H9 (cell line): ENCODE results near the gene RASSF9. TPM values are rescaled to one million over a fixed set of nuclear protein-coding genes. Genes with fewer than 3 reads are reported as not detected.

Source experiments
- DNase-seq: peaks from one replicate; pipeline ENCODE4 v3.0.0-alpha.2; 2017
- H2AFZ ChIP-seq: one replicate; pipeline ENCODE4 v1.6.1; 2013; ENCODE audit warnings: mild to moderate bottlenecking, low read length, control low read depth, moderate library complexity
- H2AK5ac ChIP-seq: 2 replicates; pipeline ENCODE4 v1.6.1; 2013; ENCODE audit warnings: low read length, control low read depth, mixed read lengths; ENCODE audit not compliant: insufficient read length
- H2BK120ac ChIP-seq: one replicate; pipeline ENCODE4 v1.6.1; 2013; ENCODE audit warnings: low read depth, mild to moderate bottlenecking, low read length, control low read depth, inconsistent platforms; ENCODE audit not compliant: poor library complexity, severe bottlenecking
- H2BK12ac ChIP-seq: 2 replicates; pipeline ENCODE4 v1.6.1; 2013; ENCODE audit warnings: low read length, control low read depth, mixed read lengths, low read depth; ENCODE audit not compliant: insufficient read length
- H2BK15ac ChIP-seq: 2 replicates; pipeline ENCODE4 v1.6.1; 2013; ENCODE audit warnings: low read depth, low read length, control low read depth
- H2BK20ac ChIP-seq: one replicate; pipeline ENCODE4 v1.6.1; 2013; ENCODE audit warnings: low read depth, mild to moderate bottlenecking, low read length, control low read depth, inconsistent platforms; ENCODE audit not compliant: poor library complexity, severe bottlenecking
- H2BK5ac ChIP-seq: 2 replicates; pipeline ENCODE4 v1.6.1; 2013; ENCODE audit warnings: low read length, control low read depth, mixed read lengths; ENCODE audit not compliant: insufficient read length
- H3K14ac ChIP-seq: 2 replicates; pipeline ENCODE4 v1.6.1; 2013; ENCODE audit warnings: low read length, control low read depth; ENCODE audit not compliant: insufficient read depth
- H3K18ac ChIP-seq: 2 replicates; pipeline ENCODE4 v1.6.1; 2013; ENCODE audit warnings: low read depth, mild to moderate bottlenecking, mixed read lengths, low read length, control low read depth; ENCODE audit not compliant: insufficient read length
- H3K23ac ChIP-seq: 2 replicates; pipeline ENCODE4 v1.6.1; 2013; ENCODE audit warnings: low read length, control low read depth, mixed read lengths, low read depth; ENCODE audit not compliant: insufficient read length
- H3K23me2 ChIP-seq: 2 replicates; pipeline ENCODE4 v1.6.1; 2013; ENCODE audit warnings: low read depth, mild to moderate bottlenecking, mixed read lengths, low read length, control low read depth; ENCODE audit not compliant: insufficient read length, poor library complexity, severe bottlenecking
- H3K27ac ChIP-seq: 2 replicates; pipeline ENCODE4 v1.5.1; 2013; ENCODE audit warnings: low read length, control low read depth, mixed read lengths, low read depth; ENCODE audit not compliant: insufficient read length
- H3K27me3 ChIP-seq: 2 replicates; pipeline ENCODE4 v1.6.1; 2013; ENCODE audit warnings: low read length, control low read depth, inconsistent platforms; ENCODE audit not compliant: insufficient read depth
- H3K4ac ChIP-seq: 2 replicates; pipeline ENCODE4 v1.6.1; 2013; ENCODE audit warnings: low read depth, mild to moderate bottlenecking, control low read depth, inconsistent platforms, low read length, moderate library complexity
- H3K4me1 ChIP-seq: 2 replicates; pipeline ENCODE4 v1.6.1; 2013; ENCODE audit warnings: low read length, control low read depth, inconsistent platforms; ENCODE audit not compliant: insufficient read depth
- H3K4me2 ChIP-seq: 2 replicates; pipeline ENCODE4 v1.6.1; 2013; ENCODE audit warnings: low read length, control low read depth, mixed read lengths; ENCODE audit not compliant: insufficient read length, insufficient read depth
- H3K56ac ChIP-seq: 2 replicates; pipeline ENCODE4 v1.6.1; 2013; ENCODE audit warnings: low read depth, mild to moderate bottlenecking, mixed read lengths, low read length, control low read depth; ENCODE audit not compliant: insufficient read length
- H3K79me1 ChIP-seq: 2 replicates; pipeline ENCODE4 v1.6.1; 2013; ENCODE audit warnings: low read depth, mild to moderate bottlenecking, moderate library complexity, low read length, control low read depth, inconsistent platforms; ENCODE audit not compliant: insufficient read depth, poor library complexity, severe bottlenecking
- H3K79me2 ChIP-seq: 2 replicates; pipeline ENCODE4 v1.6.1; 2013; ENCODE audit warnings: low read length, control low read depth, inconsistent platforms; ENCODE audit not compliant: insufficient read depth
- H3K9ac ChIP-seq: 2 replicates; pipeline ENCODE4 v1.6.1; 2013; ENCODE audit warnings: low read length, control low read depth, mixed read lengths; ENCODE audit not compliant: insufficient read length; ENCODE audit errors: extremely low read depth
- H3K9me3 ChIP-seq: one replicate; pipeline ENCODE4 v1.6.1; 2013; ENCODE audit warnings: low read depth, low read length, inconsistent platforms; ENCODE audit not compliant: control insufficient read depth
- H3T11ph ChIP-seq: one replicate; pipeline ENCODE4 v1.6.1; 2013; ENCODE audit warnings: mild to moderate bottlenecking, low read length, control low read depth, inconsistent platforms
- H4K20me1 ChIP-seq: one replicate; pipeline ENCODE4 v1.6.1; 2013; ENCODE audit not compliant: control insufficient read depth, insufficient read length, insufficient read depth
- H4K5ac ChIP-seq: 2 replicates; pipeline ENCODE4 v1.6.1; 2013; ENCODE audit warnings: low read depth, mild to moderate bottlenecking, mixed read lengths, low read length, control low read depth; ENCODE audit not compliant: insufficient read length
- H4K8ac ChIP-seq: replicated peaks from 2 replicates; pipeline ENCODE4 v1.6.1; 2013; ENCODE audit warnings: low read length, control low read depth, mixed read lengths, low read depth; ENCODE audit not compliant: insufficient read length
- H4K91ac ChIP-seq: 2 replicates; pipeline ENCODE4 v1.6.1; 2013; ENCODE audit warnings: low read depth, mild to moderate bottlenecking, moderate library complexity, mixed read lengths, low read length, control low read depth; ENCODE audit not compliant: insufficient read length
- H3K27ac Mint-ChIP-seq, 3 experiments: 2 replicates in 2 of 3; 3 replicates in 1 of 3; pipeline ENCODE4 v1.8.0; 2020 to 2021; ENCODE audit warnings: mixed read lengths in 3 of 3, mild to moderate bottlenecking in 1 of 3, moderate library complexity in 1 of 3
- H3K27me3 Mint-ChIP-seq: 2 replicates; pipeline ENCODE4 v1.8.0; 2021; ENCODE audit warnings: low read depth, mild to moderate bottlenecking, moderate library complexity, mixed read lengths
- H3K36me3 Mint-ChIP-seq, 3 experiments: 2 replicates in 2 of 3; 3 replicates in 1 of 3; pipeline ENCODE4 v1.8.0; 2020 to 2021; ENCODE audit warnings: low read depth in 3 of 3, mixed read lengths in 3 of 3; ENCODE audit not compliant: insufficient read depth in 1 of 3
- H3K4me1 Mint-ChIP-seq, 2 experiments: 2 replicates each; pipeline ENCODE4 v1.8.0; 2020; ENCODE audit warnings: mixed read lengths in 2 of 2
- H3K4me3 Mint-ChIP-seq, 2 experiments: 2 replicates in 1 of 2; 3 replicates in 1 of 2; pipeline ENCODE4 v1.8.0; 2020 to 2021; ENCODE audit warnings: mild to moderate bottlenecking in 2 of 2, mixed read lengths in 2 of 2, moderate library complexity in 1 of 2
- H3K9me3 Mint-ChIP-seq, 2 experiments: 2 replicates in 1 of 2; 3 replicates in 1 of 2; pipeline ENCODE4 v1.8.0; 2020; ENCODE audit warnings: mild to moderate bottlenecking in 2 of 2, mixed read lengths in 2 of 2, moderate library complexity in 1 of 2
- CTCF ChIP-seq: fragments of 200-600 bp; sonication (generic); conservative IDR thresholded peaks from 3 replicates; pipeline ENCODE4 v1.8.0; 2021; ENCODE audit warnings: antibody characterized with exemption, mild to moderate bottlenecking
- WGBS: extraction: QIAGEN DNeasy Blood & Tissue Kit; methylation state at CpG from one replicate; pipeline ENCODE4 v1.1.7; 2013; ENCODE audit warnings: missing lambda C conversion rate, low lambda C conversion rate, mixed read lengths; ENCODE audit not compliant: insufficient read length; ENCODE audit errors: extremely low coverage; 5-methylcytosine and 5-hydroxymethylcytosine counted together
- total RNA-seq: library from RNA; stranded (reverse); gene quantifications from 2 replicates; pipeline ENCODE4 v1.2.1, GENCODE V29; 2021

Gene RASSF9
- total RNA-seq, 1 experiment from 2014 or later = 0.04 TPM

GRCh38 chr12:85759091-85759490 lies 77.1 kb downstream of the RASSF9 start:
- H4K5ac ChIP-seq = no peak overlapping the region
- Mint-ChIP-seq H3K27me3 (no peaks in the 10 kb centered on the region), H3K27ac (no peak overlapping the region), H3K36me3 (peaks cover 16 to 24% (median 16%) of the 10 kb centered on the region in 3 experiments), H3K4me1 (peaks cover 0 to 8% of the 10 kb centered on the region in 2 experiments; a peak in 1 of 4 replicates), H3K4me3 (no peak overlapping the region), H3K9me3 (peaks cover 22% of the 10 kb centered on the region in 2 experiments)
- H4K8ac ChIP-seq = no peak overlapping the region
- H3K9ac ChIP-seq = no peak overlapping the region
- no peak overlapping the region for H3K18ac ChIP-seq
- WGBS = no CpG with 5 or more reads among the region's 3 CpGs
- no peak overlapping the region for H3K27ac ChIP-seq
- H3K9me3 ChIP-seq = no peaks in the 10 kb centered on the region
- H2BK5ac ChIP-seq = no peak overlapping the region
- no peak overlapping the region for H2BK15ac ChIP-seq
- H3K79me1 ChIP-seq = no peaks in the 10 kb centered on the region
- H3K14ac ChIP-seq = no peak overlapping the region
- no peak for DNase-seq
- H3K23me2 ChIP-seq = no peaks in the 10 kb centered on the region
- H2BK120ac ChIP-seq = no peak overlapping the region
- H3K79me2 ChIP-seq = no peaks in the 10 kb centered on the region
- no peak overlapping the region for H3T11ph ChIP-seq
- no peaks in the 10 kb centered on the region for H3K4me1 ChIP-seq
- H2AK5ac ChIP-seq = no peak overlapping the region
- H2BK20ac ChIP-seq = no peak overlapping the region
- H2BK12ac ChIP-seq = no peak overlapping the region
- H4K20me1 ChIP-seq = no peaks in the 10 kb centered on the region
- H4K91ac ChIP-seq = no peak overlapping the region
- no peak for TF ChIP-seq CTCF
- no peaks in the 10 kb centered on the region for H3K27me3 ChIP-seq
- no peak overlapping the region for H2AFZ ChIP-seq
- H3K56ac ChIP-seq = no peak overlapping the region
- no peak overlapping the region for H3K4ac ChIP-seq
- no peak overlapping the region for H3K23ac ChIP-seq
- no peak overlapping the region for H3K4me2 ChIP-seq
